T follicular helper cell (primary cell): Measurements from ENCODE around the gene INIP.
"Not testable (repeated sequence)": the region's sequence is repeated elsewhere in the genome, so short reads cannot be mapped to it uniquely, and the experiment has no call there.

ENCODE experiments used
- DNase-seq: peaks from one replicate; pipeline ENCODE4 v3.0.0-alpha.2; 2020; ENCODE audit warnings: low read depth

Gene INIP

DNA sequence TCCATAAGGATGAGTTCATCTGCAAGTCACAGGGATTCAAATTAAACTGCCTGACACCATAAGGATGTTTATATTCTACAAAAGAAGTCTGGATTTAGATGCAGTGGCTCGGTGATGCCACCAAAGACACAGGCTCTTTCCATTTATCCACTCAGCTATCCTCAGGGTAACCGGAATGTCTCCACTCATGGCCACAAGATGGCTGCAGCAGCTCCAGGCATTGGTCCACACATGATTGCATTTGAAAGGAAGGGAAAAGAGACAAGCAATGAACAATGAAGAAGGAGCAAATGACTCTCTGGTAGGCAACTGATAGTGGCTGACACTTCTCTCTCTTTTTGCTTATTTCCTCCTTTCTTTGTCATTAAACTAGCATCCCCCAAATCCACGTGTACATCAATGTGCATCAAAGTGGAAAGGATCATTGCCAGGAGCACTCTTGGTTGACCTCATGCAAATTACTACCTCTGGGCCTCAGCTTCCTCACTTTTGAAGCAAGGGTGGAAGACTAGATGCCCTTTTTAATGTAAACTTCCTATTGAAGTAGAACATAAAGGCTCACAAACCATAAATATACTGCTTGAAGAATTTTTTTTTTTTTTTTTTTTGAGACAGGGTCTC is 25.4 kb upstream of the INIP start:
- DNase-seq: no peak

GRCh38 chr9:112734892-112735291 is 17.0 kb upstream of the INIP start:
- no peak for DNase-seq

DNA sequence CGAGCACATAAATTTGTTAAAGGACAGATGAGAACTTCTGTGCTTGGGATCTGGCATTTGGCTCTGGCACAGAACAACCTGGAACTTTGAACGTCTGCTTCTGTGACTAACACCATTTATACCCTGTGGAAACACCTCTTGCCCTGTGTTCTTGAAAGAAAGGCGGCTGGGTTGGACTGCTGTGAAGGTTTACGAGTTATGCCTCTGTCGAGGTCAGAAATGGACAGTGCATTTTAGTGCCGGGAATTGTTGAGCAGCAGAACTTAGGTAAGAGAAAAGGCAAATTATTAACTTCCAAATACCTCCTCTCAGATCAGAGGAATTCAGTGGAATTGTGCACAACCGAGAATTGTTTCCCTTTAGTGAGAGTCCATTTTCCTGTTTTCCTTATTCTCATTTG is 14.1 kb upstream of the INIP start:
- no peak for DNase-seq

- no peak for DNase-seq
These were observed 10.5 kb upstream of the INIP start for GRCh38 chr9:112728401-112728800.

DNA sequence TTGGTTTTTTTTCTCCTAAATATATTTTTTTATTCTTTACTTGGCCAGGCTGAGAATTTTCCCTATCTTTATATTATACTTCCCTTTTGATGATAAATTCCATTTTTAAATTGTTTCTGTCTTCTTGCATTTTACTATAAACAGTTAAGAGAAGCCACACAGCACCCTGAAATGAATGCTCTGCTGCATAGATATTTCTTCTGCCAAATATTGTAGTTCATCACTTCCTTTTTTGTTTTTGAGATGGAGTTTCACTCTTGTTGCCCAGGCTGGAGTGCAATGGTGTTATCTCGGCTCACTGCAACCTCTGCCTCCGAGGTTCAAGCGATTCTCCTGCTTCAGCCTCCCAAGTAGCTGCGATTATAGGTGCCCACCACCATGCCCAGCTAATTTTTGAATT is 8.5 kb upstream of the INIP start:
- no peak for DNase-seq

- DNase-seq: no peak
These were observed 8.0 kb upstream of the INIP start for GRCh38 chr9:112725961-112726360.

- DNase-seq: not testable (repeated sequence)
These were observed 4.8 kb upstream of the INIP start for GRCh38 chr9:112722749-112723148.

DNA sequence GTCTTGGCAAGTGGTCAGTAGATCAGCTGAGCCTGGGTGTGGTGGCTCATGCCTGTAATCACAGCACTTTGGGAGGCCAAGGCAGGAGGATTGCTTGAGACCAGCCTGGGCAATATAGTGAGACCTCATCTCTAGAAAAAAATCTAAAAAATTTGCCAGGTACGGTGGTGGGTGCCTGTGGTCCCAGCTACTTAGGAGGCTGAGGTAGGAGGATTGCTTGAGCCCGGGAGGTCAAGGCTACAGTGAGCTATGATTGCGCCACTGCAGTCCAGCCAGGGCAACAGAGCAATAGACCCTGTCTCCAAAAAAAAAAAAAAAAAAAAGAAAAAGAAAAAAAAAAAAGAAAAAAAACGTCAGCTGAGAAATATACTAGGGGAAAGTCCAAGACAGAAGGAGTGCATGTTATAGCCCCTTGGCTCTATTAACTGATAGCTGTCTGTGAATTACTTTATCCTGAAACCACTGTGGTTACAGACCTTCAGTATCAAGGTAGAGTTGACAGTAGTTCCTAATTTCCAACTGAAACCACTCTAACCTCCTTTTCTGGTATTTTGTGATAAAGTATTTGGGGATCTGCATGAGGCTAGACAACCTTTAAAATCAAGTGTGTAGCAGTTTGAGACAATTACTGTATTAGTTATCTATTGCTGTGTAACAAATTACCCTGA is 2.3 kb upstream of the INIP start:
- DNase-seq: no peak

DNA sequence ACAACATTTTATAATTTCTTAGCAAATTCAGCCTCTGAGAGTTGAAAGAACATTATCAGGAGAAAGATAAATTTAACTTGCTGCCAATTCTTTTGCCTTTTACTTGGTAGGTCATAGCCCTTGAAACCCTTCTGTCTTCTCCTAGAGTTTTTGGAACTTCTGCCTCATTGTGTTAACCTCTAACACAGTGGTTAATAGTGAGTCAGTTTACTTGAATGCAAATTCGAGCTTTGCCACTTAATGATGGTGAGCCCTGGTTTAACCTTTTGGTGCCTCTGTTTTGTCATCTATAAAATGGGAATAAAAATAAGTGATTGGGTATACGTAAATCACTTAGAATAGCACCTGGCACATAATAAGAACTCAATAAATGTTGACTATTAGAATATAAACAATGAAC is 1.8 kb upstream of the INIP start:
- no peak for DNase-seq

- DNase-seq: no peak
These were observed 1.3 kb upstream of the INIP start for GRCh38 chr9:112719241-112719691.

GRCh38 chr9:112712678-112713077 is 5.2 kb downstream of the INIP start:
- DNase-seq: no peak

GRCh38 chr9:112711050-112711689 is 6.7 kb downstream of the INIP start:
- DNase-seq: no peak

- no peak for DNase-seq
These were observed 12.0 kb downstream of the INIP start for GRCh38 chr9:112705768-112706427.

DNA sequence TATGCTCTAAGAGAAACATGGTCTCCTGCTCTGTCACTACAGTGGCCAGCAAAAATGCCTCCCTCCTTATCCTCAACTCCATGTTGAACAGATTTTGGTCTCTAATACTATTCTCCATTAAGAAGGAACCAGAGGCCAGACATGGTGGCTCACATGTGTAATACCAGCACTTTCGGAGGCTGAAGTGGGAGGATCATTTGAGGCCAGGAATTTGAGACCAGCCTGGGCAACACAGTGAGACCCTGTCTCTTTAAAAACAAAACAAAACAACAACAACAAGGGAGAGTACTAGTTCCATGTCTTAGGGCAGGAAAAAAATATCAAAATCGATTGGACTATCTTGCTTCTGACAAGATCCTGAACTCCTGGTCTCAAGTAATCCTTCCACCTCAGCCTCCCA is 14.6 kb downstream of the INIP start:
- no peak for DNase-seq

GRCh38 chr9:112700085-112700484 is 17.8 kb downstream of the INIP start:
- DNase-seq: no peak

DNA sequence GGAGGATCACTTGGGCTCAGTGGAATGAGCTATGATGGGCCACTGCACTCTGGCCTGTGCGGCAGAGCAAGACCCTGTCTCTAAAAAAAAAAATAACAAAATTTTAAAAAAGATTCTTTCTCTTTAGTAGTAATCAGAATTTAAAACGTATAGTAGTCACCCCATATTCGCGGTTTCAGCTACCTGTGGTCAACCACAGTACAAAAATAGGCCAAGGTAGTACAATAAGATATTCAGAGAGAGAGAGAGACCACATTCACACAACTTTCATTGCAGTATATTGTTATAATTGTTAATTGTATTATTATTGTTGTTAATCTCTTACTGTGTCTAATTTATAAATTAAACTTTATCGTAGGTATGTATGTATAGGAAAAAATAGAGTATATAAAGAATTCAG is 18.7 kb downstream of the INIP start:
- DNase-seq: no peak

- DNase-seq: no peak
These were observed 21.5 kb downstream of the INIP start for GRCh38 chr9:112696461-112696860.

GRCh38 chr9:112694706-112695555 is 23.0 kb downstream of the INIP start:
- no peak for DNase-seq

DNA sequence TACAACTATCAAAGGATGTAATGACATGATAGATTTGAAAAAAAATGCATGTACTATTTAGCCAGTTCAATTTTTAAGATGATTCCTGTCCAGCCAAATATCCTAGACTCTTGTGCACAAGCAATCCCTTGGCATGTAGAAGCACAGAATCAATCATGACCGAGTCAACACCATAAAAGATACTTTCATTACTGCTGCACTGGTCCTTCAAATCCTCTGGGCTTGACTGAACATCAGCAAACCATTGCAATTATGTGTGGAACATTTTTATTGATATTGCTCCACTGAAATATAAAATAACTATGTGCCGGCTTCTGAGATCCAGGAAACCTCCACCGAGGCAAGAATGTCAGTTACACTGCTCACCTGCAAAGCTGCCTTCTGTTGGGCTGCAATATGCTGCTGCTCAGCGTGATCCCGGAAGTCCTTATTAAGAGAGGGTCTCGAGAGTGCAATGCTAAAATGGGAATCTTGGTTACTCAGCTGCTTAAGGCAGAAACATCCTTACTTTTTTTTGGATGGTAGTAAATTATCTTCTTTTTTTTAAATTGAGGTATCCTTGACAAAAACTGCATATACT is 28.7 kb downstream of the INIP start:
- no peak for DNase-seq

DNA sequence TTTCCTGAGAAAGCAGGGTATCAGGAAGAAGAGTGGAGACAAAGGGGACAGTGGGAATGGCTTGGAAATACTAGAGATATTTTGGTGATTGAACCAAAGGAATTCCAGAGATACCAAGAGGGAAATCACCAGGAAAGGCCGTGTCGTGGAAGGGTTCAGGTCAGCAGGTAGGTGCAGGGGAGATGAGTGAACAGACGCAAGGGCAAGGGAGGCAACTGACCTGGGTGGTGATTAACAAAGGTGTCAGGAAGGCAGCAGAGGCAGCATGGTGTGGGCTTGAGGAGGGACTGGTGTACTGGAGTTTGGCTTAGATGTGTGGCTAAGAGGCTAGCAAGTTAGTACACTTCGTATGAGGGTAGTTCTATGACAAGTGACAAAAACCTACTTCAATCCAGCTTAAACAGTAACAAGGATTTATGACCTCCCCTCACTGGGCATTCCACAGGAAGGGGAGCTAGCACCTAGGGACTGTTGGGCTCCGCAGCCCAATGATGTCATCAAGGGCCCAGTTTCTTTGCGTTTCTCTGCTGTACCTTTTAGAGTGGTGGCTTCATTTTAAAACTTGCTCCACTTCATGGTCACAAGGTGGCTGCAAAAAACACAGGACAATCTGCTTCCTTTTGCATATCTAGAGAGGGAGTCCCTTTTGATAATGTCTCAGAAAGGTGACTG is 37.0 kb downstream of the INIP start:
- DNase-seq: no peak

DNA sequence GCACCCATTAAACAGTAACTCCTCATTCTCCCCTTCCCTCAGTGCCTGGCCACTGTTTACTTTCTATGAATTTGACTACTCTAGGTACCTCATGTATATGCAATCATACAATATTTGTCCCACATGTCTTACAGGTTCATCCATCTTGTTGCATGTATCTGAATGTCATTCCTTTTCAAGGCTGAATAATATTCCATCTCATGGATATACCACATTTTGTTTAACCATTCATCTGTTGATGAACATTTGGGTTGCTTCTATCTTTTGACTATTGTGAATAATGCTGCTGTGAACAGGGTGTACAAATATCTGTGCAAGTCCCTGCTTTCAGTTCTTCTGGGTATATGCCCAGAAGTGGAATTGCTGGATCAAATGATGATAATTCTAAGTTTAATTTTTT is 40.9 kb downstream of the INIP start:
- no peak for DNase-seq
